ENCODE results near the gene SNX25.

DNA sequence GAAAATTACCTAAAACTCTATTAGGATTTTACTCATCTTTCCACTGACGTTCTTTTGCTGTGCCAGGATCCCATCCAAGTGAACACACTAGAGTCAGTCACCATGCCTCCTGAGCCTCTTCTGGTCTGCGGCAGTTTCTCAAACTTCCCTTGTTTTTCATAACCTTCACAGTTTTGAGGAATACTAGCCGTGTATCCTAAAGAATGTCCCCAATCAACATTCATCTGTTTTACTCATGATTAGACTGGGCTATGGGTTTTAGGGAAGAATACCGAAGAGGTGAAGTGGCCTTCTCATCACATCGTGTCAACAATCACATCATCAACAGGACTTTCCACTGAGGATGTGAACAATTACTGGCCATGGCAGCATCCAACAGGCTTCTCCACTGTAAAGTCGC lies 181.5 kb downstream of the SNX25 start:
- TF ChIP-seq EZH2 (IDR thresholded peaks at IDR 0.05; ENCODE audit: borderline replicate concordance, low read length), result no peak
- TF ChIP-seq, protein P1, sequence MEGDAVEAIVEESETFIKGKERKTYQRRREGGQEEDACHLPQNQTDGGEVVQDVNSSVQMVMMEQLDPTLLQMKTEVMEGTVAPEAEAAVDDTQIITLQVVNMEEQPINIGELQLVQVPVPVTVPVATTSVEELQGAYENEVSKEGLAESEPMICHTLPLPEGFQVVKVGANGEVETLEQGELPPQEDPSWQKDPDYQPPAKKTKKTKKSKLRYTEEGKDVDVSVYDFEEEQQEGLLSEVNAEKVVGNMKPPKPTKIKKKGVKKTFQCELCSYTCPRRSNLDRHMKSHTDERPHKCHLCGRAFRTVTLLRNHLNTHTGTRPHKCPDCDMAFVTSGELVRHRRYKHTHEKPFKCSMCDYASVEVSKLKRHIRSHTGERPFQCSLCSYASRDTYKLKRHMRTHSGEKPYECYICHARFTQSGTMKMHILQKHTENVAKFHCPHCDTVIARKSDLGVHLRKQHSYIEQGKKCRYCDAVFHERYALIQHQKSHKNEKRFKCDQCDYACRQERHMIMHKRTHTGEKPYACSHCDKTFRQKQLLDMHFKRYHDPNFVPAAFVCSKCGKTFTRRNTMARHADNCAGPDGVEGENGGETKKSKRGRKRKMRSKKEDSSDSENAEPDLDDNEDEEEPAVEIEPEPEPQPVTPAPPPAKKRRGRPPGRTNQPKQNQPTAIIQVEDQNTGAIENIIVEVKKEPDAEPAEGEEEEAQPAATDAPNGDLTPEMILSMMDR (IDR thresholded peaks at IDR 0.05; ENCODE audit: low read length), result no peak
